Stomach (tissue), 4 donors: Measurements from ENCODE around the gene EFCAB12.

Experiments used
- CTCF ChIP-seq, 7 experiments: fragments of 450-650 bp in 4 of 7; fragments of 200-600 bp in 3 of 7; sonication (generic) in 3 of 7; IDR thresholded peaks; one replicate each; pipeline ENCODE4 v1.5.1; 2016 to 2019; ENCODE audit warnings: antibody characterized with exemption in 7 of 7, control low read depth in 2 of 7, mild to moderate bottlenecking in 1 of 7
- EP300 ChIP-seq: sonication (generic); formaldehyde crosslinking; IDR thresholded peaks from one replicate; pipeline ENCODE4 v1.6.1; 2017; ENCODE audit warnings: antibody characterized with exemption

- no peak for TF ChIP-seq EP300
- TF ChIP-seq CTCF (IDR thresholded peaks at IDR 0.05) = no peak
These were observed at the start of gene EFCAB12 for GRCh38 chr3:129428376-129429079.
